ENCODE measurements around the gene HADHA. TPM values are rescaled to one million over a fixed set of nuclear protein-coding genes. Genes with fewer than 3 reads are reported as not detected.

Gene HADHA
- total RNA-seq, 6 experiments from 2014 or later, result 115 to 246 (median 160) TPM

DNA sequence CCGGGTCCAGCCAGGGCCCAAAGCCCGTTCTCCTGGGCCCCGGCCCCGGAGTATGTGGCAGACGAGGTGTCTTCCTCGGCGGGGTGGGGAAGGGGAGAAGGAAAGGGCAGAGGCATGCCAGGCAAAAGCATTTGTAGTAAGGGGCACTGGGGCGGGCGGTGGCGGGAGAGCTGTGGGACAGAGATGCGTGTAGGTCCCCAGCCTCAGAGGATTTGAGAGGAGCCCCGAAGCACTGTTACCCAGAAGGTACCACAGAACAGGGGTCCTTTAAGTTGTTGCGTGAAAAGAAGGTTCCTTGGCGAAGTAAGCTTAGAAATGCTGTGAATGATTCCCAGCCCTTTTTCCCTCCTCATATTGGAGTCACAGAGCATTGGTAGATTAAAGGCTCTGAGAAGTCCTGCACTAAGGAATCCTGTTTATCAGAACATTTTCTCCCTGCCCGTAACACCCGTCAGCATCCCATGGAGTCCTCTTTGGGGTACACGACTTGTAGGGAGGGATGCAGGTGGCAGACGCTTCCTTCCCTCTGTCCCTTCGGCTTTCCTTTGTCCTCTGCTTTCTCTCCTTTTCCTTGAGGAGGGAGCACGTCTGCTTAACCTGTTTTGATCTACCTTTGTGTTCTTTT lies 59.0 kb downstream of the HADHA start:
- WGBS (ENCODE audit: insufficient coverage, low coverage, low lambda C conversion rate, missing lambda C conversion rate), result 51% methylated on average over 14 of the region's 20 CpGs
- no peak for DNase-seq
- Histone ChIP-seq H3K4me1 (peaks cover 0 to 3% (median 0%) of the 10 kb centered on the region in 4 donors), H3K27me3 (no peaks in the 10 kb centered on the region), H3K36me3 (no peaks in the 10 kb centered on the region), H3K27ac (no peak overlapping the region), H3K4me3 (peak overlapping the region; percentile 18 to 45 (median 32)), H3K9me3 (no peaks in the 10 kb centered on the region)
- no peak for ATAC-seq
- intact Hi-C loops (cut with DNase I), result no loop called here
- TF ChIP-seq CTCF (IDR thresholded peaks at IDR 0.05) (no peak), POLR2A (IDR thresholded peaks at IDR 0.05) (no peak)

GRCh38 chr2:26184555-26185303 lies 59.7 kb downstream of the HADHA start:
- 2% methylated on average over 27 of the region's 114 CpGs for WGBS (ENCODE audit: insufficient coverage, low coverage, low lambda C conversion rate, missing lambda C conversion rate)
- intact Hi-C loops (cut with DNase I), result no loop called here
- ATAC-seq, result peak; percentile 85 to 96 (median 90)

GRCh38 chr2:26184121-26184520 lies 60.3 kb downstream of the HADHA start:
- Histone ChIP-seq H3K36me3 (no peaks in the 10 kb centered on the region), H3K9me3 (no peaks in the 10 kb centered on the region), H3K27me3 (no peaks in the 10 kb centered on the region), H3K4me1 (peaks cover 0 to 3% (median 0%) of the 10 kb centered on the region in 4 donors), H3K4me3 (peak overlapping the region; percentile 28 to 49 (median 38)), H3K27ac (no peak overlapping the region)
- TF ChIP-seq POLR2A (IDR thresholded peaks at IDR 0.05), result no peak
- no peak for TF ChIP-seq CTCF (IDR thresholded peaks at IDR 0.05)
- ATAC-seq (no peak), DNase-seq (no peak)
- intact Hi-C loops (cut with DNase I), result no loop called here
- 83% methylated on average over 7 of the region's 34 CpGs for WGBS (ENCODE audit: insufficient coverage, low coverage, low lambda C conversion rate, missing lambda C conversion rate)

More at GRCh38 chr2:26184555-26185303, 59.7 kb downstream of the HADHA start:
- TF ChIP-seq CTCF (IDR thresholded peaks at IDR 0.05) (peak; percentile 51 to 76 (median 60)), POLR2A (IDR thresholded peaks at IDR 0.05) (no peak)
- no peaks in the 10 kb centered on the region for H3K27me3 ChIP-seq
- no peak overlapping the region for H3K27ac ChIP-seq
- DNase-seq, result peak; percentile 80 to 87 (median 86)
- H3K36me3 ChIP-seq, result no peaks in the 10 kb centered on the region
- H3K4me3 ChIP-seq, result peak overlapping the region; percentile 28 to 49 (median 38)
- H3K4me1 ChIP-seq, result peaks cover 0 to 3% (median 0%) of the 10 kb centered on the region in 4 donors
- no peaks in the 10 kb centered on the region for H3K9me3 ChIP-seq

- no peaks in the 10 kb centered on the region for H3K27me3 ChIP-seq
- intact Hi-C loops (cut with DNase I), result no loop called here
- DNase-seq (no peak), ATAC-seq (no peak)
- H3K27ac ChIP-seq, result no peak overlapping the region
- peaks cover 0 to 3% (median 0%) of the 10 kb centered on the region in 4 donors for H3K4me1 ChIP-seq
- WGBS (ENCODE audit: insufficient coverage, low coverage, low lambda C conversion rate, missing lambda C conversion rate), result 90% methylated on average over 2 of the region's 11 CpGs
- no peaks in the 10 kb centered on the region for H3K36me3 ChIP-seq
- no peak overlapping the region for H3K4me3 ChIP-seq
- no peaks in the 10 kb centered on the region for H3K9me3 ChIP-seq
- TF ChIP-seq POLR2A (IDR thresholded peaks at IDR 0.05) (no peak), CTCF (IDR thresholded peaks at IDR 0.05) (no peak)
Measured at GRCh38 chr2:26182887-26183630, 61.4 kb downstream of the HADHA start.
